Endometrial microvascular endothelial cells (primary cell): ENCODE measurements around the gene SFXN3. TPM values are rescaled to one million over a fixed set of nuclear protein-coding genes. Genes with fewer than 3 reads are reported as not detected.

Source experiments
- in situ Hi-C: cut with HindIII; loops from 2 replicates; pipeline ENCODE4 v1.10.0; 2017; ENCODE audit warnings: low sequenced_read_pairs, low pct_unique_long_range_greater_than_20kb; ENCODE audit errors: inconsistent ontology term
- total RNA-seq: library from RNA; depleted of rRNA; stranded (reverse); fragments of >200 nt; gene quantifications from one replicate; pipeline ENCODE4 v1.2.3, GENCODE V29; 2015; ENCODE audit errors: inconsistent ontology term

Gene SFXN3
- total RNA-seq, 1 donor from 2014 or later, result 84.7 TPM

GRCh38 chr10:100998991-100999741 lies 31.9 kb upstream of the SFXN3 start:
- in situ Hi-C loops, result no loop called here

- in situ Hi-C loops, result no loop called here
Observed at GRCh38 chr10:100999742-101000126, 31.3 kb upstream of the SFXN3 start, which contains the start of gene LZTS2. TSS of gene LZTS2 (plus strand) at chr10:100999808. CDS start at chr10:101002539, 2,731 bp downstream.

GRCh38 chr10:101000127-101000914 lies 30.7 kb upstream of the SFXN3 start:
- in situ Hi-C loops, result no loop called here

- in situ Hi-C loops, result no loop called here
Observed at GRCh38 chr10:101000915-101001658, 29.9 kb upstream of the SFXN3 start.

GRCh38 chr10:101001659-101002035 lies 29.4 kb upstream of the SFXN3 start:
- in situ Hi-C loops, result no loop called here

GRCh38 chr10:101002456-101002855 lies 28.6 kb upstream of the SFXN3 start:
- in situ Hi-C loops, result no loop called here

- in situ Hi-C loops, result no loop called here
Observed at GRCh38 chr10:101003639-101004206, 27.3 kb upstream of the SFXN3 start.

GRCh38 chr10:101005361-101005760 lies 25.7 kb upstream of the SFXN3 start:
- in situ Hi-C loops, result no loop called here

- in situ Hi-C loops, result no loop called here
Observed at GRCh38 chr10:101005869-101006567, 25.0 kb upstream of the SFXN3 start.

- in situ Hi-C loops, result no loop called here
Observed at GRCh38 chr10:101006593-101007098, 24.4 kb upstream of the SFXN3 start.

GRCh38 chr10:101007099-101007711 lies 23.8 kb upstream of the SFXN3 start:
- in situ Hi-C loops, result no loop called here

- in situ Hi-C loops, result no loop called here
Observed at GRCh38 chr10:101007915-101008822, 22.9 kb upstream of the SFXN3 start.

GRCh38 chr10:101008823-101009423 lies 22.1 kb upstream of the SFXN3 start:
- in situ Hi-C loops, result no loop called here

- in situ Hi-C loops, result no loop called here
Observed at GRCh38 chr10:101010329-101010728, 20.7 kb upstream of the SFXN3 start.

- in situ Hi-C loops, result no loop called here
Observed at GRCh38 chr10:101011517-101012423, 19.3 kb upstream of the SFXN3 start.
